Pulmonary artery endothelial cell (primary cell): ENCODE measurements around the gene FERMT3. TPM values are rescaled to one million over a fixed set of nuclear protein-coding genes. Genes with fewer than 3 reads are reported as not detected.
A peak's percentile ranks its signal among the peaks of the same experiment; 100 is the strongest.
"Not testable (repeated sequence)": the region's sequence is repeated elsewhere in the genome, so short reads cannot be mapped to it uniquely, and the experiment has no call there.

Experiments
- DNase-seq: peaks from one replicate; pipeline ENCODE4 v3.0.0-alpha.2; 2011; ENCODE audit warnings: low read depth, low spot score
- total RNA-seq: library from RNA; depleted of rRNA; stranded (reverse); fragments of >200 nt; gene quantifications from 2 replicates; pipeline ENCODE4 v1.2.3, GENCODE V29; 2014

FERMT3 gene
- 75.9 and 109 TPM in 2 replicates for total RNA-seq

GRCh38 chr11:64206457-64207255 is at the start of gene FERMT3:
FERMT3 (plus strand) TSS chr11:64206721; CDS start chr11:64207365, 644 bp downstream.
- DNase-seq: no peak

GRCh38 chr11:64157631-64158394 is 48.7 kb upstream of the FERMT3 start:
- DNase-seq: no peak

- DNase-seq: no peak
Measured at GRCh38 chr11:64161037-64161436, 45.5 kb upstream of the FERMT3 start.

- DNase-seq: not testable (repeated sequence)
Measured at GRCh38 chr11:64162769-64163168, 43.8 kb upstream of the FERMT3 start.

DNA sequence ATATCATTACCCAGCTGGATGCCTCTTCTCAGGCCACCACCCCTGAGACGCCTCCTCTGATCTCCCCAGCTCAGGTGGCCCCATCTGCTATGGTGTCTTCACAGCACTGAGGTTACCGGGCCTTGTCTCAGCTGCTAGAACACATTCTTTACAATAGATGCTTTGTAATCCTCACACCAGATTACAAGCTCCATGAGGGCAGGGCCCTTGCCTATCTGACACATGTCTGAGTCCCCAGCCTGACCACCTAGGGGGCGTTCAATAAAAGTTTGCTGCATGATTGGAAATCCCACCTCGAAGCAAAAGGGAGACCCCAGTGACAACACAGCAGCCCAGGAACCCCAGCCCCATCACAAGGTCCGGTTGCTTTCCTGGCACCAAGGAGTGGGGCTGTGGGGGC is 42.6 kb upstream of the FERMT3 start:
- no peak for DNase-seq

DNA sequence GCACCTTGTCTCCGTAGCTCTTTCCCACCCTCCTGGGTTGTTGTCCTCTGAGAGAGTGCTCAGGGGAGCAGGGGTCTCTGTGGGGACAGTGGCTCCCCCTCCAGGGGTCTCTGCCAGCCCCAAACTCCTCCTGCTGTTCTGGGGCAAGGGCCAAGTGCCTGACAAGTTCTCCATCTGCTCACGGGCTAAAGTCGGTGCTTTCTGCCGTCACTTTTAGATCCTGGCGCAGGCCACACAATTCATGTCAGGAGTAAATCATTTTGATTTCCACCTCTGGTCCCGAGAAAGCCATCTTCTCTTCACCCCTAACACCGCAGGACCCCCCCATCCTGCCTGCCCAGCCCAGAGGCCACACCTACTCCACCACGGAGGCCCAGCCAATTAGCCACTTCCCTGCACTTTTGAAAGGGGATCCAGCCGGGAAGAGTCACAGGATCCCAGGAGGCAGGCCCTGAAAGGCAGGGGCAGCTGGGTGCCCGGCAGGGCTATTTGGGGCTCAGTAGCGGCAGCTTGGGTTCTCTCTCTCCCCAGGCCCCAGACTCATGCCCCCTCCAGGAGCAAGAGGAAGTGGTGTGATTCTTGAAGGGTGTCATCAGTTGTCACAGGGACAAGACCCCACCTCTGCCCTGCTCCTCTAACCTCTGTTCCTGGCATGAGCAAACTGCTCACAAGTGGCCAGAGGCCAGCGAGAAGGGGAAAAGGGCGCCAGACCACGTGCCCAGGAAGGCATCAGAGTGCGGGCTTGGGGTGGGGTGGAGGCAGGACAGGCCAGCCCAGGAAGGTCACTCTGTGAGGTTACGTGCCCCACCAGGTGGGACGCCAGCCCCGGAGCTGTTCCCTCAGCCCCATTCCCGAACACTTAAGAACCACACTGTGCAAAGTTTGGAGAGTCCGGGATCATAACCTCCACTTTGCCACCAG is 41.9 kb upstream of the FERMT3 start:
- no peak for DNase-seq

- no peak for DNase-seq
Measured at GRCh38 chr11:64165481-64165841, 41.1 kb upstream of the FERMT3 start.

DNA sequence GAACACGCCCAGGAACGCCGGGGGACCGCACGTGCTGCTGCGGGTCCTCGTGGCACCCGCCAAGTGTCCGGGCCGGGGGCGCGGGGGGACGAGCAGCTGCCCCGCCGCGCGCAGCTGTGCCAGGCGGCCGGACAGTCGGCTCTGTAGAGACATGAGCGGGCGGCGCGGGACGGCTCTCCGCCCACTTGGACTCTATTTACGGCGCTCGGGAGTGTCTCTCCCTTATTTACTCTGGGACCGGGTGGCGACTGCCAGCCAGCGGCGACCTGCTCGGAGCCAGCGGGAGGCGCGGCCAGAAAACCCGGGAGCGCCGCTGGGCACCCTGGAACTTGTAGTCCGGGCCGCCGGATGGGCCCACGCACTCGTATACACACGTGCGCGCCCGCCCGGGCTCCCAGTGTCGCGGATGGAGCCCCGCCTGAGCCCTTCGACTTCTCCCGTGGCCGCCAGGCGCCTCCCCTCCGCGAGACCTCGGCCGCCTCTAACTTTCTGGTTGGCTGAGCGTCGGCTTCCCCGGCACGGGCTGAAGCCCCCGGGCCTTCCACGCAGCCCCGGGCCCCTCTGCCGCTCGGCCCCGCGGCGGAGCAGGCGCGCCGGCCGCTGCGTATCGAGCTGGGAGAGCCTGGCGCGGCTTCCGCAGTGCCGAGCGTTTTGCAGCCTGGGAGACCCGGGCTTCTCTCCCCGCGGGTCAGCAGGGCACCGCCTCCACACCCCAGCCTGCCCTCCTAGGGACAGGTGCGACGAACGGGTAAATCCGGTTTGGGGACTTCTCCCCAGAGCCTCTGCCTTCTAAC is 40.5 kb upstream of the FERMT3 start, which contains the start of gene MACROD1:
Gene MACROD1 (minus strand): TSS at position 272 of the 794 bp plus-strand sequence. CDS start 119 bp downstream, at position 153.
- peak; percentile 49 for DNase-seq

DNA sequence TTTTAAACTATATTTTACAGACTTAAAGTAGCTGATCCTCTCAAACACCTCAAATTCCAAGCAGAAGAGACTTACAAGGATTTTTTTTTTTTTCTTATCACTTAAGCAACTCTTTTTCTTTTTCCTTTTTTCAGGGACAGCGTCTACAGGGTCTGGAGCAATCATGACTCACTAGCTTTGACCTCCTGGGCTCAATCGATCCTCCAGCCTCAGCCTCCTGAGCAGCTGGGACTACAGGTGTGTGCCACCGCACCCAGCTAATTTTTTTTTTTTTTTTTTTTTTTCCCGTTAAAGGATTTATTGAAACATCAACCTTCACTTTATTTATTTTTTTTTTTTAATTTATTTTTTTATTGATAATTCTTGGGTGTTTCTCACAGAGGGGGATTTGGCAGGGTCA is 36.1 kb upstream of the FERMT3 start:
- DNase-seq: no peak

DNA sequence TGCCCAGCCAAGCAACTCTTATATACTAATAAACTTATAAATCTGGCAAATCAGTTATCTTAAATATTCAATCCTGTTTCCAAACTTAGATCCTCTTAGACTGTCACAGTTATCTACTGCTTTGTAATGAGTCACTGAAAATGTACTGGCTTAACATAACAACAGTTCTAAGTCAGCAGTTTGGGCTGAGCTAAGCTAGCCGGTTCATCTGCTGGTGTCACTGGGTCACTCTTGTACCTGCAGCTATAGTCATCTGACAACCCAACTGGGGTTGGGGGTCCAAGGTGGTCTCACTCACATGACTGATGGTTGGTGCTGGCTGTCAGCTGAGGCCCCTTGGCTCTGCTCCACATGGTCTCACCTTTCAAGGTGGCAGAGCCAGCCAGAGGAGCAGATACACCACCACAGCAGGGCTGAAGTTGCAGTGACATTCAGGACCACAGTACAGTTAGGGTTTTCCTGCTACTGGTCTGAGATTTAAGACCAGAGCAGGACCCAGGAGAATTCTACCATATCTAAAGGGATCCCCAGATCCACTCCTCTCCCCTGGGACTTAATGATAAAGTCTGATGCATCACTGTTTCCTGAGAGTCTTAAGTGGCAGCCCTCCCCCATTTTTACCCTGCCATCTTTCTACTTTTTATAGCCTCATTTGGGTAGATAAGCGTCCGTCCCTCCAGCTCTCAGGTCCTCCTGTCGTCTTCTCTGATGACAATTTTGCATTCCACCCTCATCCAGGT is 32.7 kb upstream of the FERMT3 start:
- no peak for DNase-seq

- DNase-seq: no peak
Measured at GRCh38 chr11:64176751-64177150, 29.8 kb upstream of the FERMT3 start.

- no peak for DNase-seq
Measured at GRCh38 chr11:64178203-64178602, 28.3 kb upstream of the FERMT3 start.

DNA sequence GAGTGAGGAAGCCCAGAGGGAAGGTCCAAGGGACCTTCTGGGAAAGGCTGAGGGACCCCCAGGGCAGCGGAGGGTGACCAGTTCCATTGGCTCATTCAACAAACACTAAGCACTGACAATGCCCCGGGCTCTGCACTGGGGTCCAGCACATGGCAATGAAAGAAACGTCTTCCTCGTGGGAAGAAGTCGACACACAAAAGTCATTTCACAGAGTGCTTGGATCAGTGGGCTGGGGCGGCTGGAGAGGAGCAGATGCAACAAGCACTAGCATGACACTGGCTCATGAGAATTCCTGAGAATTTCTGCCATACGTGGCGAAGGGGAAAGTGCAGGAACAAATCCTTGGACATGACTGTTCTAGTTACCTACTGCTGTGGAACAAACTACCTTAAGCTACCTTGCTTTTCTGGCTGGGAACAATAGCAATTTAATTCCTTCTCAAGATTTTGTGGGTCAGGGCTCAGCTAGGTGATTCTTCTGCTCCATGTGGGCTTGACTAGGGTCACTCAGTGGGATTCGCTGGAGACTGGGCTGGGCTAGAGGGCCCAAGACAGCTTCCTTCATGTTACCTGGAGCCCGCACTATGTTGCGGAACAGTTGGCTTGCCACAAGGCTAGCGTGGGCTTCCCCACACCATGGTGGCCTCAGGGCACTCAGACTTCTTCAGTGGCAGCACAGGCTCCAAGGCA is 27.4 kb upstream of the FERMT3 start:
- no peak for DNase-seq

DNA sequence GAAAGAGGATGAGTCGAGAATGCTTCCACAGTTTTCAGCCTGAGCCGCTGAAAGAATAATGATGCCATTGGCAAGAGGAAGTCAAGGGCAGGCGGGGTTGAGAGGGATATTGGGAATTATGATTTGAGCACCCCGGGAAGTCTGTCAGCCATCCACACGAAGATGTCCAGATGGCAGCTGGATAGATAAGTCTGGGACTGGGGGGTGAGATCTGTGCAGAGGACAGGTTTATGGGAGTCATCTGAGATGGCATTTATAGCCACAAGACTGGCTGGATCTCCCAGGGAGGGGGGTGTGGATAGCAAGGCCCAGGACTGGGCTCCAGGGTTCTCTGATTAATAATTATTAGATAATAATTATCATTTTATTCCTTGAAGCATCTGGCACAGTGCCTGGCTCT is 25.6 kb upstream of the FERMT3 start:
- DNase-seq: no peak

DNA sequence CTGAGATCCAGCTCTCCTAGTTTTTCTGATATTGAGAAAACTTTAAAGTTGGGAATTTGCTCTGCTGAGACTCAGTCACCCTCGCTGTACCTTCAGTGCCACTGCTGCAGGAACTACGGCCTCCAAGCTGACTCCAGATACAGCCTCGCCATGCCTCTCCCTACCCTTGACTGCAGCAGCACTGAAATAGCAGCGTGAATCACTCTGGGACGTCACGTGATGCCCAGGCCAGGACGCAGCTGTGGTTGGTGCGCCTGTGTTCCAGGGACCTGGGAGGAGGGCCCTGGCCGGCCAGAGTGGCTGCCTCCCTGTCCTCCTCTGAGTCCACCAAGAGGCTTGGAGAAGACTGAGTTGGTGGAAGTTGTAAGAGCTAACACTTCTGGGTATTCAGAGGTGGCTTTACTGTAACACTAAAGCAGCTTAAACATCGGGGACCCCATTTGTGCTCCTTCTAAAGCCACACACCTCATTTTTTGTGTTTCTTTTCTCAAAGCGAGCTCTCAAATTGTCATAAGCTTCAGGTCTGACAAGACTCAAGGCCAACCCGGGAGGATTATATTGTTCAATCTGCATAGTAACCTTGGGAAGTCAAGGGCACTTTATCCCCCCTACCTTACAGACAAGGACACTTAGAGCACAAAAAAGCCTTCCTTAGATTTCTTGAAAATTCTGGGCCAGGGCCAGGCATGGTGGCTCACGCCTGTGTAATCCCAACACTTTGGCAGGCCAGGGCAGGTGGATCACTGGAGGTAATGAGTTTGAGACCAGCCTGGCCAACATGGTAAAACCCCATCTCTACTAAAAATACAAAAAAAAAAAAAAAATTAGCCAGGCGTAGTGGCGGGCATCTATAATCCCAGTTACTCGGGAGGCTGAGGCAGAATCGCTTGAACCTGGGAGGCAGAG is 24.8 kb upstream of the FERMT3 start:
- DNase-seq: peak; percentile 82

DNA sequence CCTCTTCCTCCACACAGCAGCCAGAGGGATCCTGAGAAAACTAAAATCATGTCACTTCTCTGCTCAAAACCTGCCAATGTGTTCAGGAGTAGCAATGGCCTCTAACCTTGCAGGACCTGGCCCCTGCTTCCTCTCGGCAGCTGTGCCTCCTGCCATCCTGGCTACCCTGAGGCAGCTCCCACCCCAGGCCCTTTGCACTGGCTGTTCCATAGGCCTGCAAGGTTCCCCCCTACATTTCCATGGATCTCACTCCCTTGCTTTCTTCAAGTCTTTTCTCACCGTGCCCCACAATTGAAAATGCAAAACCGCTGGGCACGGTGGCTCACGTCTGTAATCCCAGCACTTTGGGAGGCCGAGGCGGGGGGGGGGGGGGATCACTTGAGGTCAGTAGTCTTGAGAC is 22.6 kb upstream of the FERMT3 start:
- DNase-seq: no peak

DNA sequence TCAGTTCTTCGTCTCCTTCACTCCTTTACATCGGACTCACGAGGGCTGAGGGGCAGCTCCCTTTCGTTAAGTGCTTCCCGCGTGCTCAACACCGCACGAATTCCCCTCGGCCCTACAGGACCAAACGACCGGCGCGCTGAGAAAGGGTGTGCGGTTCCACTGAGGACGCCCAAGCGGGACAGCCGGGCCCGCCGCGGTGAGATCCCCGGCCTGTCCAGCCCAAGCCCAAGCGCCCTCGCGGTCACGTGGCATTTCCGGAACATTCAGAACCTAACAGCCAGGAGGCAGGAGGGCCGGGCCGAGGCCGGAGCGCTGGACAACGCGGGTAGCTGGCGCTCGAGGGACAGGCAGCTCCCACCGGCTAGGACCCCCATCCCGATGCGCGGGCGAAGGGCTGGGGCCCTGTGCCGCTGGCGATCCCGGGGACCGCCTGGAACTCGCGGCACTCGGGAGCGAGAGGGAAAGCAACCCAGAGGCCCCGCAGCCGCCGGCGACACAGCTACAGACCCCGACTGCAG is 21.3 kb upstream of the FERMT3 start:
- DNase-seq: peak; percentile 64
